ENCODE data around the gene TMEM150C.
"Not testable (repeated sequence)": the region's sequence is repeated elsewhere in the genome, so short reads cannot be mapped to it uniquely, and the experiment has no call there.

TMEM150C gene

GRCh38 chr4:82515705-82516104, 46.1 kb downstream of the TMEM150C start:
- DNase-seq (ENCODE audit: low read depth) = no peak

GRCh38 chr4:82513382-82513781, 48.4 kb downstream of the TMEM150C start:
- no peak for DNase-seq (ENCODE audit: low read depth)

- DNase-seq (ENCODE audit: low read depth) = no peak
Measured at GRCh38 chr4:82510216-82510615, 51.6 kb downstream of the TMEM150C start.

- DNase-seq (ENCODE audit: low read depth) = no peak
Measured at GRCh38 chr4:82508806-82509428, 52.9 kb downstream of the TMEM150C start.

- DNase-seq (ENCODE audit: low read depth) = no peak
Measured at GRCh38 chr4:82508011-82508410, 53.8 kb downstream of the TMEM150C start.

GRCh38 chr4:82501154-82501442, 60.7 kb downstream of the TMEM150C start:
- DNase-seq (ENCODE audit: low read depth) = no peak

- DNase-seq (ENCODE audit: low read depth) = no peak
Measured at GRCh38 chr4:82500435-82501153, 61.2 kb downstream of the TMEM150C start.

- no peak for DNase-seq (ENCODE audit: low read depth)
Measured at GRCh38 chr4:82499738-82500434, 61.9 kb downstream of the TMEM150C start.

GRCh38 chr4:82496349-82496748, 65.4 kb downstream of the TMEM150C start:
- DNase-seq (ENCODE audit: low read depth) = no peak

GRCh38 chr4:82495666-82496065, 66.1 kb downstream of the TMEM150C start:
- DNase-seq (ENCODE audit: low read depth) = no peak

GRCh38 chr4:82493721-82494425, 67.9 kb downstream of the TMEM150C start:
- DNase-seq (ENCODE audit: low read depth) = no peak

- DNase-seq (ENCODE audit: low read depth) = no peak
Measured at GRCh38 chr4:82491251-82491960, 70.4 kb downstream of the TMEM150C start.

GRCh38 chr4:82489987-82490386, 71.8 kb downstream of the TMEM150C start:
- DNase-seq (ENCODE audit: low read depth) = no peak

- DNase-seq (ENCODE audit: low read depth) = no peak
Measured at GRCh38 chr4:82489076-82489475, 72.7 kb downstream of the TMEM150C start.

- no peak for DNase-seq (ENCODE audit: low read depth)
Measured at GRCh38 chr4:82484996-82485783, 76.6 kb downstream of the TMEM150C start.

GRCh38 chr4:82482387-82482786, 79.4 kb downstream of the TMEM150C start:
- no peak for DNase-seq (ENCODE audit: low read depth)

- no peak for DNase-seq (ENCODE audit: low read depth)
Measured at GRCh38 chr4:82481506-82481840, 80.3 kb downstream of the TMEM150C start.

- no peak for DNase-seq (ENCODE audit: low read depth)
Measured at GRCh38 chr4:82480771-82481505, 80.8 kb downstream of the TMEM150C start.

GRCh38 chr4:82479562-82479961, 82.2 kb downstream of the TMEM150C start:
- no peak for DNase-seq (ENCODE audit: low read depth)

GRCh38 chr4:82477469-82477868, 84.3 kb downstream of the TMEM150C start:
- DNase-seq (ENCODE audit: low read depth) = not testable (repeated sequence)

GRCh38 chr4:82475931-82476330, 85.9 kb downstream of the TMEM150C start:
- DNase-seq (ENCODE audit: low read depth) = not testable (repeated sequence)

All from activated T-cell treated with anti-CD3 and anti-CD28 coated beads for 1 hour (primary cell).